GM21515 (cell line): ENCODE results near the gene PDXDC1.
"Not testable (repeated sequence)": the region's sequence is repeated elsewhere in the genome, so short reads cannot be mapped to it uniquely, and the experiment has no call there.

Experiments
- ATAC-seq: cut with Tn5 transposase; IDR thresholded peaks from one replicate; pipeline ENCODE4 v1.9.1; 2021; ENCODE audit not compliant: unreplicated experiment

PDXDC1 gene

DNA sequence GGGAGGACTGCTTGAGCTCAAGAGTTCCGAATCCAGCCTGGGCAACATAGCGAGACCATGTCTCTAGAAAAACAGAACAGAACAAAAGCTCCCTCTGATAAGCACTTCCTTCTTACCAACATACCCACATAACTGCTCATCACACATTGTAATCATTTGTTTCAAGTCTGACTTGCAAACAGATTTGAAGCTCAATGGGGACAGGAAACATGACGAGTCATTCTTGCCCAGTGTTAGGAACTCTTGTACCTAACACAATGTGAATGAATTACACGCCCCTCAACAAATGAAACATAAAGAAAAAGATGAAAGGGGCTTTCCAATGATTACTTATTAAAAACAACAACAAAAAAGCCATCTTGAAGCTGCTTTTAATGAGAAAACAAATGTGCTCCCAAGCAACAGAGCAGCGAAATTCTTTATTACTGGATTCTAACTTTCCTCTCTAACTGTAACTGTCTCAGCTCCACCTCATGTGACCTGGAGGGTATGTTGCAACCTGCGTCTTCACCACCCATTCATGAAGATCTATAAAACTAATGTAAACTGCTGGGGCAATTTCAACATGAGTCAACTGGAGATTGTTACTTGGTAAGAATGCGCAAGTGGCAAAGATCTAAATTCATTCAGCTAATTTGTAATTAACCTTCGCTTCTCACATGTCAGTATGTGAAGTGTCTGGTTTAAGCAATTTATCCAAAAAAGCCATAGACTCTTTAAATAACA, 87.4 kb downstream of the PDXDC1 start:
- not testable (repeated sequence) for ATAC-seq

GRCh38 chr16:15065961-15066360, 91.1 kb downstream of the PDXDC1 start:
- not testable (repeated sequence) for ATAC-seq

- not testable (repeated sequence) for ATAC-seq
These were observed 91.9 kb downstream of the PDXDC1 start for GRCh38 chr16:15066690-15067089.

- ATAC-seq, result not testable (repeated sequence)
These were observed 96.2 kb downstream of the PDXDC1 start for GRCh38 chr16:15071013-15071412.

- not testable (repeated sequence) for ATAC-seq
These were observed 97.3 kb downstream of the PDXDC1 start for GRCh38 chr16:15071916-15072769.

DNA sequence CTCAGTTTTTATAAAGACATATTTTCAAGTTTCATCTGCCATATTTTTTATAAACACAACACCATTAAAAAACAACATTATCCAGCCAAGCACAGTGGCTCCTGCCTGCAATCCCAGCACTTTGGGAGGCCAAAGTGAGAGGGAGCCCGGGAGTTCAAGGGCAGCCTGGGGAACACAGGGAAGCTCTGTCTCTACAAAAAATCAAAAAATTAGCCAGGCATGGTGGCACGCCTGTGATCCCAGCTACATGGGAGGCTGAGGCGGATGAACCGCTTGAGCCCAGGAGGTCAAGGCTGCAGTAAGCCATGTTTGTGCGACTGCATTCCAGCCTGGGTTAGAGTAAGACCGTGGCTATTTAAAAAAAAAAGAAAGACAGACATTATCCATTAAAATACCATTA, 98.3 kb downstream of the PDXDC1 start:
- no peak for ATAC-seq

- ATAC-seq, result not testable (repeated sequence)
These were observed 101.3 kb downstream of the PDXDC1 start for GRCh38 chr16:15076161-15076560.

- ATAC-seq, result not testable (repeated sequence)
These were observed 106.1 kb downstream of the PDXDC1 start for GRCh38 chr16:15080883-15081282.

GRCh38 chr16:15082788-15083187, 108.0 kb downstream of the PDXDC1 start:
- ATAC-seq, result not testable (repeated sequence)

DNA sequence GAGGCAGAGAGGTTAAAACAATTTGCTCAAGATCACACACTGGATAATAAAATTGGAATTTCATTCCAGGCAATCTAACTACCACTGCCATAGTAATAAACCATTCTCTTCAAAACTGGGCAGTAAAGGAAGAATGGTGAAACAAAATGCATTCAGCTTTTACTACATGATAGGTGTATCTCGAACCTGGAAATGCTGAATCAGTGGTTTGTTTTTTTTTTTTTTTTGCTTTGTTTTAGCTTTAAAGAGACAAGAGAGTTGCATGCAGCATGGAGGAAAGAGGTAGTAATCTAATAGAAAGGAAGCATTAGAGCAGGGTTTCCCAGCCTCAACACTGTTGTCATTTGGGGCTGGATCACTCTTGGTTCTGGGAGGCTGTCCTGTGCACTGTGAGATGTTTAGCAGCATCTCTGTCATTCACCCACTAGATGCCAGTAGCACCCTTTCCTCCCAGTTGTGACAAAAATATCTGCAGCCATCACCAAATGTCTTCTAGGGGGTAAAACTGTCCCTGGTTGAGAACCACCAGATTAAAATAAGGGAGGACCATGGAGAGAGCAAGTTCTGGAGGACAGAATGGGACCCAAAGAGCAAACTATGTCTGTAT, 115.9 kb downstream of the PDXDC1 start:
- not testable (repeated sequence) for ATAC-seq

DNA sequence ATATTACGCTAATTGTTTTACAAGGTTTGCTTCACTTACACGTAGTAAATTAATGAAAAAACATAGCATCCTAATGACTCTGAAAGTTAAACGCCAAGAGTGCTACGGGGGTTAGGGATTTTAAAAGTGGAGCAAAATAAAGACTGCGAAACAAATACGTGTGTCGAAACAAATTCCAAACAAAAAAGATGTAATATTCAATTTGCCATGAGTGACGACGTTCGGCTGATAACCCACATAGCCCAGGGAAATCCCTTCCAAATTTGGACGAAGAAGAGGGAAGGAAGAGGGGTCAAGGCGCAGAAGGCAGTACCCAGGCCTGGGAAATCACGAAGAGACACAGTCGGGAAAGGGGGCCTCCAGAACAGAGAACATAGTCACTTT, 118.7 kb downstream of the PDXDC1 start:
- not testable (repeated sequence) for ATAC-seq

- peak; percentile 94 for ATAC-seq
These were observed 119.4 kb downstream of the PDXDC1 start, which contains the start of gene RRN3 for GRCh38 chr16:15093955-15094827. RRN3 (minus strand) TSS chr16:15094272; CDS start chr16:15094233, 39 bp downstream.

DNA sequence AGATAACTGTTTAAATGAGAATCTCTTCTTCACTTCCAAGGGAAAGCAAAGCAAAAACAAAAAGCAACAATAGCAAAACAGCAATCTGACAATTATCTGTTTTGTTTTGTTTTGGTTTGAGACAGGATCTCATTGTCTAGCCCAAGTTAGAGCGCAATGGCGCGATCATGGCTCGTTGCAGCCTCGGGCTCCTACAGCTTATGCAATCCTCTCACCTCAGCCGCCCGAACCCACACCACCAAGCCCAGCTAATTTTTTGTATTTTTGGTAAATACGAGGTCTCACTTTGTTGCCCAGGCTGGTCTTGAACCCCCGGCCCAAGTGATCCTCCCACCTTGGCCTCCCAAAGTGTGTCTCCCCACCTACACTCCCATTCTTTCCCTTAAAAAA, 121.8 kb downstream of the PDXDC1 start:
- ATAC-seq, result not testable (repeated sequence)

DNA sequence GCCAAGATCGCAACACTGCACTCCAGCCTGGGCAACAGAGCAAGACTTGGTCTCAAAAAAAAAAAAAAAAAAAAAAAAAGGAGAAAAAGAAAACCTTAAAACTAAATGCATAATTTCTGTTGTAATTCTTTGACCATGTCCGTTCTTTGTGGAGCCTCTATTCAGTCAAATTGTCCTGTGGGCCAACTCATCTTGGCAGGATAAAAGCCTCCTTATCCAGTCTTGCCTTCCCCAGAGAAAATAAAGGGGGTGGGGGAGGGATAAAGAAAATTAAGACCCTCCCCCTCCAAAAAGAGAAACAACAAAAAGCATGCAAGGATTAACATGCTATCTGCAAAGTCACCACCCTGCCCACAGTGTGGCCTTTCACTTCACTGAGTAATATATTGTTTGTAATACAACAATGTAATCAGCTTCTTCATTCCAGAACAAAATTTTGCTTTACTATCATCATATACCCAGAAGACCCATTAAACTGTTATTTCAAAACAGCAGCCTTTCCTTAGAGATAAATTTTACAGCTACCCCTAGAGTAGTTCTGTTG, 124.6 kb downstream of the PDXDC1 start:
- ATAC-seq, result not testable (repeated sequence)

DNA sequence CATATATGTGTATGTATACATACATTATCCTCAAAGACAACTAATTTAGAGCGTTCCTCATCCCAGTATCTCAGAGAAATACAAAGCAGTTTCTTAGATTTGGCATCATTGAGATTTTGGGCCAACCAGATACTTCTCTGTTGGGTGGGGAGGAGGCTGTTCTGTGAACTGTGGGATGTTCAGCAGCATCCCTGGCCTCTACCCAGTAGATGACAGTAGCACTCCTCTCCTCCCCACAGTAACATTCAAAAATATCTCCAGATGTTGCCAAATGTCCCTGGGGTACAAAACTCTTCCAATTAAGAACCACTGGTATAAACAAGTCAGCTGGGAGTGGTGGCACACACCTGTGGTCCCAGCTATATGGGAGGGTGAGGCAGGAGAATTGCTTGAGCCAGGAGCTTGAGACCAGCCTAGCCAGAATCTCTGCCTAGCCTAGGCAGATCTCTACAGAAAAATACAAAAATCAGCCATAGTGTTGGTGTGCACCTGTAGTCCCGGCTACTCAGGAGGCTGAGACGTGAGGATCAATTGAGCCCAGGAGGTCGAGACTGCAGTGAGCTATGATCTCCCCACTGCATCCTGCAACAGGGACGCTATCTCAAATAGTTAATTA, 125.7 kb downstream of the PDXDC1 start:
- ATAC-seq, result not testable (repeated sequence)

- ATAC-seq, result not testable (repeated sequence)
These were observed 153.0 kb downstream of the PDXDC1 start for GRCh38 chr16:15127641-15128425.

DNA sequence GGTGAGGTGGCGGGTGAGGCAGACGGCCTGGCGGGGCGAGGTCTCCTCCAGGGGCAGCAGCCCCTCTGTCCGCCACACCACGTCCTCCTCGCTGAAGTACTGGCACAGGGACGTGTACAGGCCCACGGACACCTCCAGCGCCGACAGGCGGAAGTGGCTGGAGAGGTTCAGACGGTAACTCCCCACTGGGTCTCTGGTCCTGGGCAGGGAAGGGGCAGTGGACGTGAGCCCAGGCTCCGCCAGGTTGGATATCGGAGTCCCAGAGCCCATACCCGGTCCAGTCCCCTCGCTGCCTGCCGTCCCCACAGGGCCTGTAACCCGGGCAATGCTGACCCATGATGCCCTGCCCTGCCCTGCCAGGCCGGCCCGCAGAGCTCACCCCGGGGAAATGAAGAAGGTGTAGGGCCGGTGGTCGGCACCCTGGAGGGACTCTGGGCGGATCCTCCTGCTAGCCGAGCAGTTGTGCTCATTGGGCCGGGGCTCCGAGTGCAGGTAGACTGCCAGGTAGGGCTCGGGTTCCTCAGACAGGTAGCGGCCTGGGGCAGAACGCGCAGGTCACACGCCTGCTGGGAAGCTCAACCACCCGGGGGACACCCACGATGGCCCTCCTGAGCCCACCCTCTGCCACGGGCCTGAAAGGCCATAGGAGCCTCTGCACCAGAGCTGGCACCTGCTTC, 155.6 kb downstream of the PDXDC1 start:
- not testable (repeated sequence) for ATAC-seq

GRCh38 chr16:15130943-15131700, 156.3 kb downstream of the PDXDC1 start:
- not testable (repeated sequence) for ATAC-seq
